ENCODE measurements around the gene MLLT1. TPM values are rescaled to one million over a fixed set of nuclear protein-coding genes. Genes with fewer than 3 reads are reported as not detected.

Gene MLLT1
- total RNA-seq, 1 donor, result 16.6 TPM

- no peak for TF ChIP-seq CTCF (IDR thresholded peaks at IDR 0.05; ENCODE audit: insufficient read depth, low read length)
- no peak for DNase-seq (ENCODE audit: low read depth)
- H3K4me3 ChIP-seq (ENCODE audit: low read depth, low read length), result no peak overlapping the region
Observed at GRCh38 chr19:6215701-6216235, 64.0 kb downstream of the MLLT1 start.

- DNase-seq (ENCODE audit: low read depth), result no peak
- no peak for TF ChIP-seq CTCF (IDR thresholded peaks at IDR 0.05; ENCODE audit: insufficient read depth, low read length)
- no peak overlapping the region for H3K4me3 ChIP-seq (ENCODE audit: low read depth, low read length)
Observed at GRCh38 chr19:6214881-6215541, 64.8 kb downstream of the MLLT1 start.

- no peak for DNase-seq (ENCODE audit: low read depth)
- no peak for TF ChIP-seq CTCF (IDR thresholded peaks at IDR 0.05; ENCODE audit: insufficient read depth, low read length)
- H3K4me3 ChIP-seq (ENCODE audit: low read depth, low read length), result no peak overlapping the region
Observed at GRCh38 chr19:6213696-6214641, 65.8 kb downstream of the MLLT1 start.

- DNase-seq (ENCODE audit: low read depth), result no peak
- no peak for TF ChIP-seq CTCF (IDR thresholded peaks at IDR 0.05; ENCODE audit: insufficient read depth, low read length)
- H3K4me3 ChIP-seq (ENCODE audit: low read depth, low read length), result no peak overlapping the region
Observed at GRCh38 chr19:6213266-6213595, 66.5 kb downstream of the MLLT1 start.

- DNase-seq (ENCODE audit: low read depth), result no peak
- no peak overlapping the region for H3K4me3 ChIP-seq (ENCODE audit: low read depth, low read length)
- TF ChIP-seq CTCF (IDR thresholded peaks at IDR 0.05; ENCODE audit: insufficient read depth, low read length), result no peak
Observed at GRCh38 chr19:6212403-6213265, 67.1 kb downstream of the MLLT1 start.

GRCh38 chr19:6211632-6212402 lies 68.0 kb downstream of the MLLT1 start:
- no peak for TF ChIP-seq CTCF (IDR thresholded peaks at IDR 0.05; ENCODE audit: insufficient read depth, low read length)

More at GRCh38 chr19:6211632-6212402, 68.0 kb downstream of the MLLT1 start:
- H3K4me3 ChIP-seq (ENCODE audit: low read depth, low read length), result no peak overlapping the region
- no peak for DNase-seq (ENCODE audit: low read depth)
